HEK293T (cell line): ENCODE data around the gene LYAR.

Experiments used
- ARNT ChIP-seq: fragments of 450-650 bp; IDR thresholded peaks from 2 replicates; pipeline ENCODE4 v1.6.1; 2017; ENCODE audit warnings: mild to moderate bottlenecking
- BHLHE40 ChIP-seq: fragments of 450-650 bp; IDR thresholded peaks from 2 replicates; pipeline ENCODE4 v1.6.1; 2016; ENCODE audit warnings: mild to moderate bottlenecking, moderate library complexity, borderline replicate concordance
- CTBP1 ChIP-seq: fragments of 450-650 bp; IDR thresholded peaks from 2 replicates; pipeline ENCODE4 v1.6.1; 2016; ENCODE audit warnings: borderline replicate concordance
- ELF4 ChIP-seq: fragments of 450-650 bp; IDR thresholded peaks from 2 replicates; pipeline ENCODE4 v1.6.1; 2017; ENCODE audit warnings: antibody characterized with exemption
- FOXK2 ChIP-seq: fragments of 450-650 bp; IDR thresholded peaks from 2 replicates; pipeline ENCODE4 v1.6.1; 2016; ENCODE audit warnings: mild to moderate bottlenecking
- FOXM1 ChIP-seq: fragments of 450-650 bp; IDR thresholded peaks from 2 replicates; pipeline ENCODE4 v1.6.1; 2017; ENCODE audit warnings: mild to moderate bottlenecking, borderline replicate concordance
- L3MBTL2 ChIP-seq: fragments of 450-650 bp; conservative IDR thresholded peaks from 2 replicates; pipeline ENCODE4 v1.6.1; 2016; ENCODE audit warnings: mild to moderate bottlenecking
- NFRKB ChIP-seq: fragments of 450-650 bp; IDR thresholded peaks from 2 replicates; pipeline ENCODE4 v1.6.1; 2016; ENCODE audit warnings: mild to moderate bottlenecking, moderate library complexity
- SP1 ChIP-seq: fragments of 450-650 bp; IDR thresholded peaks from 2 replicates; pipeline ENCODE4 v1.6.1; 2017
- SUZ12 ChIP-seq: fragments of 450-650 bp; IDR thresholded peaks from 2 replicates; pipeline ENCODE4 v1.6.1; 2016; ENCODE audit warnings: mild to moderate bottlenecking
- TARDBP ChIP-seq: fragments of 450-650 bp; IDR thresholded peaks from 2 replicates; pipeline ENCODE4 v1.6.1; 2016
- ZNF384 ChIP-seq: fragments of 450-650 bp; IDR thresholded peaks from 2 replicates; pipeline ENCODE4 v1.6.1; 2016

GRCh38 chr4:4270529-4270928 lies 19.4 kb downstream of the LYAR start:
- TF ChIP-seq NFRKB (no peak), SP1 (no peak), SUZ12 (no peak), ZNF384 (no peak), FOXK2 (no peak), TARDBP (no peak), CTBP1 (no peak), BHLHE40 (no peak), L3MBTL2 (no peak), FOXM1 (no peak), ARNT (no peak), ELF4 (no peak)
